ENCODE data around the gene DIP2B.

DIP2B gene

GRCh38 chr12:50606675-50607375 is 102.0 kb downstream of the DIP2B start:
- in situ Hi-C loops (cut with MboI; ENCODE audit: low sequenced_read_pairs) = no loop called here
- Histone ChIP-seq H3K4me3 (no peak overlapping the region), H3K36me3 (replicated peaks) (no peaks in the 10 kb centered on the region), H3K4me1 (peaks cover 4% of the 10 kb centered on the region; the same call in 1 of the 2 replicates), H3K27me3 (ENCODE audit: low read depth) (no peaks in the 10 kb centered on the region), H3K9me3 (no peaks in the 10 kb centered on the region)
- DNase-seq (ENCODE audit: low spot score in 2 of 2) = no peak

- no peaks in the 10 kb centered on the region for H3K36me3 ChIP-seq (replicated peaks)
- no peaks in the 10 kb centered on the region for H3K4me1 ChIP-seq
- no peak for DNase-seq (ENCODE audit: low spot score in 2 of 2)
- no peak overlapping the region for H3K4me3 ChIP-seq
- no peaks in the 10 kb centered on the region for H3K27me3 ChIP-seq (ENCODE audit: low read depth)
- no peaks in the 10 kb centered on the region for H3K9me3 ChIP-seq
- in situ Hi-C loops (cut with MboI; ENCODE audit: low sequenced_read_pairs) = no loop called here
Measured at GRCh38 chr12:50609292-50609874, 104.6 kb downstream of the DIP2B start.

GRCh38 chr12:50610171-50610570 is 105.4 kb downstream of the DIP2B start:
- no peaks in the 10 kb centered on the region for H3K36me3 ChIP-seq (replicated peaks)
- in situ Hi-C loops (cut with MboI; ENCODE audit: low sequenced_read_pairs) = no loop called here
- H3K9me3 ChIP-seq = no peaks in the 10 kb centered on the region
- no peak for DNase-seq (ENCODE audit: low spot score in 2 of 2)
- H3K27me3 ChIP-seq (ENCODE audit: low read depth) = no peaks in the 10 kb centered on the region
- H3K4me1 ChIP-seq = peaks cover 5% of the 10 kb centered on the region
- no peak overlapping the region for H3K4me3 ChIP-seq

- H3K27me3 ChIP-seq (ENCODE audit: low read depth) = no peaks in the 10 kb centered on the region
- in situ Hi-C loops (cut with MboI; ENCODE audit: low sequenced_read_pairs) = no loop called here
- no peaks in the 10 kb centered on the region for H3K36me3 ChIP-seq (replicated peaks)
- no peak overlapping the region for H3K4me3 ChIP-seq
- H3K9me3 ChIP-seq = no peaks in the 10 kb centered on the region
- peaks cover 14% of the 10 kb centered on the region for H3K4me1 ChIP-seq
- DNase-seq (ENCODE audit: low spot score in 2 of 2) = no peak
Measured at GRCh38 chr12:50611021-50611744, 106.4 kb downstream of the DIP2B start.

- no peak for DNase-seq (ENCODE audit: low spot score in 2 of 2)
- peaks cover 15% of the 10 kb centered on the region for H3K4me1 ChIP-seq
- no peaks in the 10 kb centered on the region for H3K9me3 ChIP-seq
- in situ Hi-C loops (cut with MboI; ENCODE audit: low sequenced_read_pairs) = no loop called here
- no peaks in the 10 kb centered on the region for H3K27me3 ChIP-seq (ENCODE audit: low read depth)
- no peak overlapping the region for H3K4me3 ChIP-seq
- H3K36me3 ChIP-seq (replicated peaks) = no peaks in the 10 kb centered on the region
Measured at GRCh38 chr12:50612882-50613281, 108.1 kb downstream of the DIP2B start.

GRCh38 chr12:50613463-50613862 is 108.7 kb downstream of the DIP2B start:
- in situ Hi-C loops (cut with MboI; ENCODE audit: low sequenced_read_pairs) = no loop called here
- no peaks in the 10 kb centered on the region for H3K36me3 ChIP-seq (replicated peaks)
- no peak overlapping the region for H3K4me3 ChIP-seq
- H3K4me1 ChIP-seq = peaks cover 15% of the 10 kb centered on the region
- no peaks in the 10 kb centered on the region for H3K9me3 ChIP-seq
- H3K27me3 ChIP-seq (ENCODE audit: low read depth) = no peaks in the 10 kb centered on the region
- no peak for DNase-seq (ENCODE audit: low spot score in 2 of 2)

GRCh38 chr12:50614167-50614759 is 109.5 kb downstream of the DIP2B start:
- no peaks in the 10 kb centered on the region for H3K27me3 ChIP-seq (ENCODE audit: low read depth)
- in situ Hi-C loops (cut with MboI; ENCODE audit: low sequenced_read_pairs) = no loop called here
- H3K9me3 ChIP-seq = no peaks in the 10 kb centered on the region
- no peaks in the 10 kb centered on the region for H3K36me3 ChIP-seq (replicated peaks)
- H3K4me1 ChIP-seq = peaks cover 15% of the 10 kb centered on the region
- no peak overlapping the region for H3K4me3 ChIP-seq
- no peak for DNase-seq (ENCODE audit: low spot score in 2 of 2)

GRCh38 chr12:50615145-50615906 is 110.5 kb downstream of the DIP2B start:
- Histone ChIP-seq H3K36me3 (replicated peaks) (no peaks in the 10 kb centered on the region), H3K4me3 (no peak overlapping the region), H3K9me3 (no peaks in the 10 kb centered on the region), H3K27me3 (ENCODE audit: low read depth) (no peaks in the 10 kb centered on the region), H3K4me1 (peaks cover 21% of the 10 kb centered on the region)
- in situ Hi-C loops (cut with MboI; ENCODE audit: low sequenced_read_pairs) = no loop called here
- DNase-seq (ENCODE audit: low spot score in 2 of 2) = no peak

GRCh38 chr12:50615907-50616296 is 111.1 kb downstream of the DIP2B start:
- H3K27me3 ChIP-seq (ENCODE audit: low read depth) = no peaks in the 10 kb centered on the region
- H3K4me1 ChIP-seq = peaks cover 27% of the 10 kb centered on the region

GRCh38 chr12:50617657-50618056 is 112.9 kb downstream of the DIP2B start:
- no peak for DNase-seq (ENCODE audit: low spot score in 2 of 2)
- in situ Hi-C loops (cut with MboI; ENCODE audit: low sequenced_read_pairs) = no loop called here
- no peaks in the 10 kb centered on the region for H3K27me3 ChIP-seq (ENCODE audit: low read depth)
- H3K9me3 ChIP-seq = no peaks in the 10 kb centered on the region
- no peaks in the 10 kb centered on the region for H3K36me3 ChIP-seq (replicated peaks)
- H3K4me3 ChIP-seq = no peak overlapping the region
- H3K4me1 ChIP-seq = peaks cover 42% of the 10 kb centered on the region

More at GRCh38 chr12:50615907-50616296, 111.1 kb downstream of the DIP2B start:
- no peak overlapping the region for H3K4me3 ChIP-seq
- no peaks in the 10 kb centered on the region for H3K36me3 ChIP-seq (replicated peaks)
- no peak for DNase-seq (ENCODE audit: low spot score in 2 of 2)
- in situ Hi-C loops (cut with MboI; ENCODE audit: low sequenced_read_pairs) = no loop called here
- no peaks in the 10 kb centered on the region for H3K9me3 ChIP-seq

GRCh38 chr12:50618864-50619609 is 114.3 kb downstream of the DIP2B start:
- H3K9me3 ChIP-seq = no peaks in the 10 kb centered on the region
- DNase-seq (ENCODE audit: low spot score in 2 of 2) = no peak
- no peaks in the 10 kb centered on the region for H3K36me3 ChIP-seq (replicated peaks)
- H3K4me3 ChIP-seq = no peak overlapping the region
- in situ Hi-C loops (cut with MboI; ENCODE audit: low sequenced_read_pairs) = no loop called here
- H3K27me3 ChIP-seq (ENCODE audit: low read depth) = no peaks in the 10 kb centered on the region
- H3K4me1 ChIP-seq = peaks cover 42% of the 10 kb centered on the region

- no peaks in the 10 kb centered on the region for H3K9me3 ChIP-seq
Measured at GRCh38 chr12:50619610-50619958, 114.8 kb downstream of the DIP2B start.

More at GRCh38 chr12:50619610-50619958, 114.8 kb downstream of the DIP2B start:
- H3K36me3 ChIP-seq (replicated peaks) = no peaks in the 10 kb centered on the region
- no peaks in the 10 kb centered on the region for H3K27me3 ChIP-seq (ENCODE audit: low read depth)
- no peak for DNase-seq (ENCODE audit: low spot score in 2 of 2)
- peaks cover 42% of the 10 kb centered on the region for H3K4me1 ChIP-seq
- in situ Hi-C loops (cut with MboI; ENCODE audit: low sequenced_read_pairs) = no loop called here
- H3K4me3 ChIP-seq = no peak overlapping the region

Data from HAP-1 (cell line).